ENCODE measurements around the gene GPR87. TPM values are rescaled to one million over a fixed set of nuclear protein-coding genes. Genes with fewer than 3 reads are reported as not detected.

The GPR87 gene
- total RNA-seq, 2 donors from 2014 or later = not detected

- Histone ChIP-seq H3K36me3 (replicated peaks in 1 of 2; ENCODE audit: insufficient read depth in 1 of 2, low read depth in 2 of 2) (no peaks in the 10 kb centered on the region), H3K27me3 (no peaks in the 10 kb centered on the region), H3K4me1 (no peaks in the 10 kb centered on the region), H3K27ac (no peak overlapping the region), H3K9me3 (no peaks in the 10 kb centered on the region), H3K4me3 (no peak overlapping the region)
- TF ChIP-seq CTCF (IDR thresholded peaks at IDR 0.05) = no peak
- TF ChIP-seq POLR2A (IDR thresholded peaks at IDR 0.05) = no peak
- DNase-seq (no peak), ATAC-seq (no peak)
- intact Hi-C loops (cut with DNase I) = loop anchor here (5.0 kb wide), 1 partner anchor 37 kb away; no protein-coding TSS in a partner anchor
- 62 to 63% methylated on average over 5 of the region's 5 CpGs for WGBS, 2 donors
Measured at GRCh38 chr3:151269631-151270030, 47.0 kb downstream of the GPR87 start.

- WGBS, 2 donors = 79 to 89% methylated on average over 11 of the region's 11 CpGs
- intact Hi-C loops (cut with DNase I) = loop anchor here (5.0 kb wide), 1 partner anchor 36 kb away; no protein-coding TSS in a partner anchor
- H3K4me1 ChIP-seq = no peaks in the 10 kb centered on the region
- H3K27me3 ChIP-seq = no peaks in the 10 kb centered on the region
- H3K9me3 ChIP-seq = no peaks in the 10 kb centered on the region
- no peak overlapping the region for H3K4me3 ChIP-seq
- H3K36me3 ChIP-seq (replicated peaks in 1 of 2; ENCODE audit: insufficient read depth in 1 of 2, low read depth in 2 of 2) = no peaks in the 10 kb centered on the region
- DNase-seq (no peak), ATAC-seq (no peak)
- no peak overlapping the region for H3K27ac ChIP-seq
- no peak for TF ChIP-seq POLR2A (IDR thresholded peaks at IDR 0.05)
- TF ChIP-seq CTCF (IDR thresholded peaks at IDR 0.05) = no peak
Measured at GRCh38 chr3:151268267-151269235, 48.1 kb downstream of the GPR87 start.

GRCh38 chr3:151267066-151267465 lies 49.6 kb downstream of the GPR87 start:
- TF ChIP-seq CTCF (IDR thresholded peaks at IDR 0.05) (no peak), POLR2A (IDR thresholded peaks at IDR 0.05) (no peak)
- DNase-seq = no peak
- no peaks in the 10 kb centered on the region for H3K27me3 ChIP-seq
- no peaks in the 10 kb centered on the region for H3K36me3 ChIP-seq (replicated peaks in 1 of 2; ENCODE audit: insufficient read depth in 1 of 2, low read depth in 2 of 2)
- H3K27ac ChIP-seq = no peak overlapping the region
- H3K9me3 ChIP-seq = no peaks in the 10 kb centered on the region
- no peaks in the 10 kb centered on the region for H3K4me1 ChIP-seq
- intact Hi-C loops (cut with DNase I) = loop anchor here (5.0 kb wide), 1 partner anchor 35 kb away; no protein-coding TSS in a partner anchor
- no peak for ATAC-seq
- WGBS, 2 donors = 85 to 86% methylated on average over 1 of the region's 1 CpG
- no peak overlapping the region for H3K4me3 ChIP-seq

- DNase-seq (peak in 1 of 4 donors; percentile 29), ATAC-seq (no peak)
- Histone ChIP-seq H3K4me1 (no peaks in the 10 kb centered on the region), H3K27ac (no peak overlapping the region), H3K9me3 (no peaks in the 10 kb centered on the region), H3K4me3 (no peak overlapping the region), H3K27me3 (no peaks in the 10 kb centered on the region), H3K36me3 (replicated peaks in 1 of 2; ENCODE audit: insufficient read depth in 1 of 2, low read depth in 2 of 2) (no peaks in the 10 kb centered on the region)
- TF ChIP-seq POLR2A (IDR thresholded peaks at IDR 0.05) (no peak), CTCF (IDR thresholded peaks at IDR 0.05) (no peak)
- WGBS, 2 donors = 65 to 74% methylated on average over 5 of the region's 5 CpGs
- intact Hi-C loops (cut with DNase I) = loop anchor here (5.0 kb wide), 1 partner anchor 34 kb away; no protein-coding TSS in a partner anchor
Measured at GRCh38 chr3:151265866-151266265, 50.8 kb downstream of the GPR87 start.
